AML-193 (cell line): ENCODE results near the gene SLC9A9.

Source experiments
- DNase-seq, 2 experiments: peaks; one replicate each; lab custom pipeline; 2025; lab: John Stamatoyannopoulos, UW

SLC9A9 gene

DNA sequence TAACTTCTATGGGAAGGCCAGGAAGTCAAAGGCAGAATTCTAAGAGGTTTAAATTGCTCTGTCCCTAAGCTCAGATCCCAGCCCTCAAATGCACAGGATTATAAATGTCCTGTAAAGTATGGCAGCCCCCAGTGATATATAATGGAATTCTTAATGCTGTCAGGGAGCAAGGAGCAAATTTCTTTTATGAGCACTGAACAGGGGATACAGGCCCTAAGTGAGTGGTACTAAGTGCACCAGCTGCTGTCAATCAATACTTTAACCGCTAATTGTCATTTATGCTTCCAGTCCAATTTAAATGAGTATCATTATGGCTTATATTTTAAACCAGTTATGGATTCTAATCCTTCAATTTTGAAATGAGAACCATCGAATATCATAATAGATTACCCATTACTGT is 4.7 kb downstream of the SLC9A9 start:
- no peak for DNase-seq

- DNase-seq, result no peak
Measured at GRCh38 chr3:143840636-143841035, 7.6 kb downstream of the SLC9A9 start.

GRCh38 chr3:143839980-143840379 is 8.3 kb downstream of the SLC9A9 start:
- DNase-seq, result no peak

DNA sequence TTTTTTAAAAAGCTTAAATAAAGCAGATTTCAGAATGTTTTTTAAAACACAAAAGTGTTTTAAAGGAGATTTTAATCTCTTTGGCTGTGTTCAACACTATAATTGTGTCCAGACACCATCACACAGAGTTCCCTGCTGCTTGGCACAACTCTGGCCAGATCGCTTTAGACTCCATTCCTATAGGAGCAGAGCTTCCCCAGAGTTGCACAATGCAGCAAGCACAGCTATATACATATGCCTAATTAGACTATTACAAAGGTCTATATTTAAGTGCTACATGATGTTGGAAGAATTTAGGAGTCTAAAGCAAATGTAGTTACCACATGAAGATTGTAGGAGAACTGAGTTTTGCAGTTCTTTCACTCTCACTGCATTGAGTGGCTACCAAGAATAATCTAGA is 11.2 kb downstream of the SLC9A9 start:
- DNase-seq, result no peak

DNA sequence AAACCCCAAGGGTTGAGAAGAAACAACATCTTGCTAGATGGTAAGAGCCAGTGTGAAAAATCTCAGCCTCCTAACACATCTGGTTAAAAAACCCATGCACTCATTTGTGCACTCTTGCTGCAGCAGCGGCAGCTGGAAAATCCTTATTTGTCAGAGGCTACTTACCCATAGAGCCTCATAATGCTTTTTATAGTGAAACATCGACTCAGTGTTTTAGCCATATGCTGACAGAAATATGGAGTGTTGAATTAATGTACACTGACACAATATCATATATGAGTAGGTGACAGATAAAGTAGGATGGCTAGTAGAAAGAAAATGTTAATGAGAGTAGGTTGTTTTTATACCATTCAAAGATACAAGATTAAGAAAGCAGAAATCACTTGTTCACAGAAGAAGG is 13.0 kb downstream of the SLC9A9 start:
- no peak for DNase-seq

DNA sequence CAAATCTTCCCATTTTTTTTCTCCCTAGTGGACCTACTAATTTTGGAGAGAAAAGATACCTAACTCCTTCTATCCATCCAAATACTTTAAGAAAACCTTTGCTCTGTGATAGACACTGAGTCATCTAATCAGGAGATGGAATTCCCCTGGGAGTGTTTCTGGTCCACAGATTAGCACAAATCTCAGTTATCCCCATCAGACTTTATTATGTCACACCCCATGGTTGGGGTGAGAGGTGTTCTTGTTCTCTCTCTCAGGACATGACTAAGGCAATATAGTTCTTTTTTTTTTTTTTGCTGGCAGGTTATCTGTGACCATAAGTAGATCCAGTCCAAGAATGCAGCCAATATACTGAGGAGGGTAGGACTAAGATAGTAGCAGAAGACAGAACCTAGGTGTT is 15.8 kb downstream of the SLC9A9 start:
- no peak for DNase-seq

DNA sequence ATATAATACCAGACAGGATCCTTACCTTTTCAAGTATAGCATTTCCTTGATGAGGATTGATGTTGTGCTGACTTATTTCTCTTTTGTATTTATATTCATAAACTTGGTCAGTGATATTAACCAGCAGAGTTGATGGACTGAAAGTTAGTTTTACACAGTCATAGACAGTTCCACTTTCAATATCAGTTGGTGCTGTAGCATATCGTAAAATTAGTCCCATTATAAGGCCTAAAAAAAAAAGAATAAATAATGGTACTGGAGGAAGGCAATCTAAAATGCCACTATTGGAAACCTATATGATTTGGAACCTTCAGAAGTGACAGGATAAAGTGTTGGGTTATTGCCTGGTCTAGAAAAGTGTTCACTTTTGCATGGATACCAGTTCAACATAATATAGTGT is 16.3 kb downstream of the SLC9A9 start:
- DNase-seq, result no peak

GRCh38 chr3:143831208-143831607 is 17.1 kb downstream of the SLC9A9 start:
- DNase-seq, result peak; percentile 49 to 53

DNA sequence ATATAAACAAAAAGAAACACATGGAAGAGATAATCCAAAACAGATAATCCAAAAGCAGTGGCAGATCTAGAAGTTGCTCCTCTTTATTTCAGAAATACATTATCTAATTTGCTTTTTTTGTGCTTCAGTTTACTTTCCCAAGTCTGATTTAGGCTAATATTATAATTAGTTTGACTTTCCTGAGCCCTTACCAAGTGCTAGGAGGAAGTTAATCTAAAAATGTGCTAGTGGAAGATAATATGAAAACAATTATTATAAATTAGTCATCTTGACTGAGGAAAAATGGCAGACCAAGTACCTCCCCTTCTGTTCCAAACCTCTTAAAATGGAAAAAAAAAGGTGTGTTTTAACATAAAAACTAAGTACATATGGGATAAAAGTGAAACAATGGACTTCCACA is 17.5 kb downstream of the SLC9A9 start:
- no peak for DNase-seq

- DNase-seq, result no peak
Measured at GRCh38 chr3:143830063-143830462, 18.2 kb downstream of the SLC9A9 start.

- no peak for DNase-seq
Measured at GRCh38 chr3:143827425-143827824, 20.8 kb downstream of the SLC9A9 start.

GRCh38 chr3:143826296-143826695 is 22.0 kb downstream of the SLC9A9 start:
- peak; percentile 89 to 91 for DNase-seq

GRCh38 chr3:143825513-143825912 is 22.8 kb downstream of the SLC9A9 start:
- no peak for DNase-seq

DNA sequence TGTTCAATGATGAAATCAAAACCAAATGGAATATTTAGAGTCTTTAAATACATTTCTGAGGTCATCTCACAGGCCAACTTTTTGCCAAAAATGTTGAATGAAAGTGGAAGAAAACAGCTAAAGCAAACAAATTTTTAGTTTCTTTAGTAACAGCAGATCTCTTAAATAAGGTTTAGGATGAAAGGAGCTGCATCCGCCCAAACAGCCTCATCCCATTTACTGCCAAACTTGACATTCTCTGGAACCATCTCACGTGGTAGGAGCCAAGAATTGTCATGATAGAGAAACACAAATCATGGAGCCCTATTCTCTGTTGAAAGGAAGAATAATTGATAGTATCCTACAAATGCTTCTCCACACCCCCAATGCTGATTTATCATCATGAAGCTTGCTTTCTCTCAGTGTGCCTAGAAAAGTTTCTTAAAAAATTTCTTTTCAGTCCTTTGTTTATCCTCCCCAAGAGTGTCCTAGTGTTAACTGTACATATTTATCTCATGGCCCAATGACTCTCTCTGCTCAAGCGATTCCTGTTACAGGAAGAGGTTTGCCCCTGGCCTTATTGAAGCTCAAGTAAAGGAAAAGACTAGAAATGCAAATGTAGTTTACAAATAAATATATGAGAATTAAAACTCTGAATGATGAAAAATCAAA is 23.4 kb downstream of the SLC9A9 start:
- no peak for DNase-seq

- DNase-seq, result no peak
Measured at GRCh38 chr3:143822798-143823197, 25.5 kb downstream of the SLC9A9 start.

DNA sequence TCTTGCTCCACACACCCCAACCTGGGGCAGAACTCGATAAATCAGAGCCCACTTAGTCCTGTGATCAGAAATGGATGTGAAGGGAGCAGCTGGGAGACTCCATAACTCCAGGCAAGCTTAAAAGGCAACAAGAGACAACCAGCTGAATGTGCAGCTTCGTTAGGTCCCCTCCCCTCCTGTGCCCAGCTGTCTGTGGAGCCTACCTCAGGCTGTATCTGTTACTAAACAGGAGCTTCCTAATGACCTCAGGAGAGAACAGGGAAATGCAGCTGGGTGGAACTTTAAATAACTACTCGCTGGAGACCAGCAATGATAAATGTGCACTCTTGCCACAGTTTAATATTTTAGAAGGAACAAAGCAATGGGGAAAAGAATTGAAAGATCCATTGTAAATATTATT is 25.9 kb downstream of the SLC9A9 start:
- no peak for DNase-seq

- no peak for DNase-seq
Measured at GRCh38 chr3:143821862-143822261, 26.4 kb downstream of the SLC9A9 start.

GRCh38 chr3:143820466-143821221 is 27.6 kb downstream of the SLC9A9 start:
- no peak for DNase-seq

DNA sequence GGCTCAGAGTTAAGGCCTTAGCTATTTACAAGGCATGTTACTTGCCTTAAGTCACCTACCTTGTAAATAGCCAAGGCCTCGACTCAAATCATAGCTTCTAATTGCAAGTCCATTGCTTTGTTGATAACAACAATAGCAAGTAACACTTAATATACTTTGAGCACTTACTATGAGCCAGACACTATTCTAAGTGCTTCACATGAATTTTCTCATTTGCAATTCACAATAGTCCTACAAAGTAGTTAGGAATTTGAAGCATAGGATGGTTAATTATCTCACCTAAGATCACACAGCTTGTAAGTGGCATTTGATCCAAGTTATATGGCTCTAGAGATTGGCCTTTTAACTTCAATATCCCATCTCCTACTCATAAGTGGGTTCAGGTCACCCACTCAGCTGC is 28.4 kb downstream of the SLC9A9 start:
- no peak for DNase-seq

DNA sequence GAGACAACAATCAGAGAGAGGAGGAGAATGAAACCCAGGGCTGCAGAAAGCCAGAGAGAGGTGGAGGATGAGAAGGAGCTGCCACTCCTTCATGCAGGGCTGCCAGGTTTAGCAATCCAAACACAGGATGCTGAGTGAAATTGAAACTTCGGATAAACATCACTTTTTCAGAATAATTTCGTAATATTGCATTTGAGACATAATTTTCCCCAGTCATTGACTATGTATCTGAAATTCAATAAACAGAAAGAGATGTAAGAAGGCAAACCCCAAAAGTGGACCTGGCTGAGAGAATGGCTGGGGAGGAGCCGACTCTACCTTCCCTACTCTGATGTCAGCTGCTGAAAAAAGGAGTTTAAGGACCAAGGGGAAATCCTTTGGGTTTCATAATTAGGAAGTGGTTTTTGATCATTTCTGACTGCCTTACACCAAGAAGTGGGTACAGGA is 33.8 kb downstream of the SLC9A9 start:
- peak; percentile 80 to 81 for DNase-seq

GRCh38 chr3:143812481-143812880 is 35.8 kb downstream of the SLC9A9 start:
- no peak for DNase-seq

DNA sequence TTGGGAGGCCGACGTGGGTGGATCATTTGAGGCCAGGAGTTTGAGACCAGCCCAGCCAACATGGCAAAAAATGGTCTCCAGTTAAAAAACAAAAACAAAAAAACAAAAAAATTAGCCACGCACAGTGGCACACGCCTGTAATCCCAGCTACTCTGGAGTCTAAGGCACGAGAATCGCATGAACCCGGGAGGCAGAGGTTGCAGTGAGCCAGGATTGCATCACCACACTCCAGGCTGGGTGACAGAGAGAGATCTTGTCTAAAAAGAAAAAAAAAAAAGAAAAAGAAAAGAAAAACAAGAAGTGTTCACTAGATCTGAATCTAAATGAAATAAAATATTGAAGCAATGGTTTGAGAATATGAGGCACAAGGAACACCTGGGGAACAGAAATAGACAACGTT is 36.7 kb downstream of the SLC9A9 start:
- DNase-seq, result peak; percentile 25 to 36

DNA sequence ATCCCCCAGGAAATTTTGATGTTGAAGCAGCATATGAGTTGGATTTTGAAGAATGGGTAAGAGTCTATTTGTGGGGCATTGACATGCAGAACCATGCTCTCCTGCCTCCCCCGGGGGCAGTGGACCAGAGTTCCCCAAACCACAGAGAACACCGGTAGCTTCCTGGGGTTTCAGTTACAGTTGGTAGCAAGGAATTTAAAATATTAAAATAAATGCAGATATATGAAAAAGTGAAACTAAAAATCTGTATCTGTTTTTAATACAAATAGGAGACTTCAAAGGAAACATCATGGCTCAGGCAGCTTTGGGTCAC is 37.4 kb downstream of the SLC9A9 start:
- no peak for DNase-seq
